Skeletal muscle tissue (tissue), 4 donors: ENCODE measurements around the gene MCF2L2. TPM values are rescaled to one million over a fixed set of nuclear protein-coding genes. Genes with fewer than 3 reads are reported as not detected.

Experiments
- H3K27ac ChIP-seq: one replicate; pipeline ENCODE4 v1.7.0; 2013; ENCODE audit warnings: mild to moderate bottlenecking, low read depth, low read length, inconsistent platforms
- H3K27me3 ChIP-seq, 3 donors: one replicate each; pipeline ENCODE4 v1.7.0; 2013; ENCODE audit warnings: low read length in 3 of 3; ENCODE audit not compliant: control insufficient read depth in 3 of 3, insufficient read depth in 3 of 3
- H3K36me3 ChIP-seq, 3 donors: one replicate each; pipeline ENCODE4 v1.7.0; 2013; ENCODE audit warnings: low read length in 3 of 3; ENCODE audit not compliant: control insufficient read depth in 3 of 3, insufficient read depth in 3 of 3
- H3K4me1 ChIP-seq, 3 donors: one replicate each; pipeline ENCODE4 v1.7.0; 2013; ENCODE audit warnings: low read length in 3 of 3, mild to moderate bottlenecking in 3 of 3; ENCODE audit not compliant: control insufficient read depth in 3 of 3, insufficient read depth in 3 of 3
- H3K4me3 ChIP-seq, 3 donors: one replicate each; pipeline ENCODE4 v1.7.0; 2013; ENCODE audit warnings: low read length in 3 of 3
- H3K9ac ChIP-seq, 3 donors: one replicate each; pipeline ENCODE4 v1.7.0; 2013; ENCODE audit warnings: low read length in 3 of 3, mild to moderate bottlenecking in 3 of 3, moderate library complexity in 2 of 3, low read depth in 1 of 3
- H3K9me3 ChIP-seq, 3 donors: one replicate each; pipeline ENCODE4 v1.7.0; 2013; ENCODE audit warnings: low read length in 3 of 3; ENCODE audit not compliant: control insufficient read depth in 3 of 3
- total RNA-seq: library from RNA; depleted of rRNA; stranded (reverse); fragments of >200 nt; gene quantifications from one replicate; pipeline ENCODE4 v1.2.3, GENCODE V29; 2014
- donor health status: Osteomylitis.

MCF2L2 gene
- total RNA-seq, 1 donor from 2014 or later, result under 0.01 TPM

DNA sequence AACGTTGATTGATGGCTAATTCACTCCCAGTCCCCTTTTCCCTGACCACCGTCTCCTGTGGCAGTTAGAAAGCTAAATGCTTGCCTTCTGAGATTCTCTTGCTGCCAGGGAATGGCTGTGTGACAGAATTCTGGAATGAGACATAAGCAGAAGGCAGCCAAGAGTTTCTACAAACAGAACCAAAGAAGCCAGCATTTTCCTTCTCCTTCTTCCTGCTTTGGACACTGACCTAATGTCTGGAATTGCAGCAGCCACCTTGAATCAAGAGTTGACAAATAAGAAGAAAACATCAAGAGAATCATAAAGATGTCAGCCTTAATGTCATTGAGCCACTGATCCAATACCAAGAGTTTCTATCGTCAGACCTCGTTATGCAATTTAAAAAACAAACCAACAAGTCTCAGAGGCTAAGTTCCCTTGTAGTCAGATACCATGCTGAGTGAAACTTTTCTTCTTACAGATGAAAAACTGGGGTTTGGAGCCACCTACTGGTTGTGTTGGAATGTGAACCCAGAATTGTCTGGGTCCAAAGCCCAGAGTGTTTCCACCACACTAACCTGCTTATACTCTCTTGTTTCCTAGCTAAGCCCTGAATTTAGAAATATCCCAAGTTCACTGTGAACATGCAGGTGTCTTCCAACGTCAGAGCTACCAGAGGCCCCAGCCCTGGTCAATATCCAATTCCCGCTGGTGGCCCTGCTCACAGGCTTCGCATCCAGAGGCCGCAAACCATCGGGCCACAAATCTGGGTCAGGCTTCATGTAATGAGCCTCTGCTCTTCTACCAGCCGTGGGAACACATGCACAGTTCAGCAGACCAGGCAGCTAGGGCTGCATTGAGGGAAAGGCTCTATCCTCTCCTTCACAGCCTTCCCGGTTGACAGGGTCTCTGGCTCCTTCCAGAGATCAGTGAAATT lies 42.5 kb downstream of the MCF2L2 start:
- Histone ChIP-seq H3K27me3 (no peaks in the 10 kb centered on the region), H3K27ac (no peak overlapping the region), H3K36me3 (no peaks in the 10 kb centered on the region), H3K9ac (peak overlapping the region in 1 of 3 donors; percentile 17), H3K9me3 (no peaks in the 10 kb centered on the region), H3K4me1 (no peaks in the 10 kb centered on the region), H3K4me3 (no peak overlapping the region)

- Histone ChIP-seq H3K9ac (no peak overlapping the region), H3K9me3 (no peaks in the 10 kb centered on the region), H3K4me3 (no peak overlapping the region), H3K4me1 (no peaks in the 10 kb centered on the region), H3K36me3 (no peaks in the 10 kb centered on the region), H3K27me3 (no peaks in the 10 kb centered on the region), H3K27ac (no peak overlapping the region)
These were observed 46.7 kb downstream of the MCF2L2 start for GRCh38 chr3:183381673-183382072.

DNA sequence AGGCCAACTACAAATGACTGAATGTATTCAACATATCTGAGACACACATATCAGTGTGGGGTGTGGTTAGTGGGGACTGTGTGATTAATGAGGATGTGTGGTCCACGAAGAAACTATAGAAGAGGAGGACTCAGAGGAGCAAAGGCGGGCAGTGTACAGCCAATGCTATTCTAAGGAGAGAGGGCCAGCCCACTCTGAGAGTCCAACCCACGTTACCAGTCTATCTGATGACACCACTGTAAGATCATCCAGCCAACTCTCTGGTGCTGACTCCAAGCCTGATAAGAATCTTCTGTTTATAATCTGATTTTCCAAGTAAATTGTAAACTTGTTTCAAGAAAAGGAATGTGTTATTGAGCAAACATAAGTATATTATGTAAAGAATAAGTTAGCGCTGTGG lies 47.2 kb downstream of the MCF2L2 start:
- H3K9ac ChIP-seq, result no peak overlapping the region
- H3K27me3 ChIP-seq, result no peaks in the 10 kb centered on the region
- no peak overlapping the region for H3K27ac ChIP-seq
- no peaks in the 10 kb centered on the region for H3K36me3 ChIP-seq
- no peak overlapping the region for H3K4me3 ChIP-seq
- no peaks in the 10 kb centered on the region for H3K4me1 ChIP-seq
- no peaks in the 10 kb centered on the region for H3K9me3 ChIP-seq

GRCh38 chr3:183378951-183379350 lies 49.5 kb downstream of the MCF2L2 start:
- no peaks in the 10 kb centered on the region for H3K36me3 ChIP-seq
- no peaks in the 10 kb centered on the region for H3K4me1 ChIP-seq
- no peak overlapping the region for H3K4me3 ChIP-seq
- no peak overlapping the region for H3K9ac ChIP-seq
- H3K27me3 ChIP-seq, result no peaks in the 10 kb centered on the region
- H3K9me3 ChIP-seq, result no peaks in the 10 kb centered on the region
- H3K27ac ChIP-seq, result no peak overlapping the region

DNA sequence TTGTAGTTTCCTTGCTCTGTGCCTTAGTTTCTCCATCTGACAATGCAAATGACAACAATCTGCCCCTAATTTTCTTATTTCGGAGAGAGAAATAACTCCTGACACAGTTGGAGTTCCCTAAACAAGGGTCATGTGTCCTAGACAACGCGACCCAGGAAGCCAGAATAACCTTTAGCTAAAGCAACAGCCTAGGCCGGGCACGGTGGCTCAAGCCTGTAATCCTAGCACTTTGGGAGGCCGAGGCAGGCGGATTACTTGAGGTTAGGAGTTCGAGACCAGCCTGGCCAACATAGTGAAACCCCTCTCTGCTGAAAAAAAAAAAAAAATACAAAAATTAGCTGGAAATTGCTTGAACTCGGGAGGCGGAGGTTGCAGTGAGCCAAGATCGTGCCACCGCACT lies 49.9 kb downstream of the MCF2L2 start:
- H3K27ac ChIP-seq, result no peak overlapping the region
- H3K27me3 ChIP-seq, result no peaks in the 10 kb centered on the region
- H3K9ac ChIP-seq, result no peak overlapping the region
- H3K9me3 ChIP-seq, result no peaks in the 10 kb centered on the region
- no peak overlapping the region for H3K4me3 ChIP-seq
- no peaks in the 10 kb centered on the region for H3K36me3 ChIP-seq
- no peaks in the 10 kb centered on the region for H3K4me1 ChIP-seq

DNA sequence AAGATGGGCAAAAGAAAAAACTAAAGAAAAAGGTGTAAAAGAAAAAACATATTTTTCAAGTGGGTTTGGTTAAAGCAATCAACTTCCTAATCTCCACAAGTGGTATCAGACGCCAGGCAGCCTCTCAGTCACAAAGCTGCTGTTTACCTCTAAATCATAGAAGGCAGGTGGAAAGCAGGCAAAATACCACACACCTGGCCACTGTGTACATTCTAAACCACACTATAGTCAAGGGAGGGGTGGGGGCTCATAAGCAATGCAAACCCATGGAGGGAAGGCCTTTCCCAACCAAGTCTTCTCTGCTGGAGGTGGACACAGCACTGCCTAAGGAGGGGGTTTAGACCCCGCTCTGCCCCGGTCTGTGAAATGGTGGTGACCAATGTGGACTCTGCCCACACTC lies 50.4 kb downstream of the MCF2L2 start:
- Histone ChIP-seq H3K36me3 (no peaks in the 10 kb centered on the region), H3K9me3 (no peaks in the 10 kb centered on the region), H3K9ac (no peak overlapping the region), H3K4me1 (no peaks in the 10 kb centered on the region), H3K4me3 (no peak overlapping the region), H3K27ac (no peak overlapping the region), H3K27me3 (no peaks in the 10 kb centered on the region)

DNA sequence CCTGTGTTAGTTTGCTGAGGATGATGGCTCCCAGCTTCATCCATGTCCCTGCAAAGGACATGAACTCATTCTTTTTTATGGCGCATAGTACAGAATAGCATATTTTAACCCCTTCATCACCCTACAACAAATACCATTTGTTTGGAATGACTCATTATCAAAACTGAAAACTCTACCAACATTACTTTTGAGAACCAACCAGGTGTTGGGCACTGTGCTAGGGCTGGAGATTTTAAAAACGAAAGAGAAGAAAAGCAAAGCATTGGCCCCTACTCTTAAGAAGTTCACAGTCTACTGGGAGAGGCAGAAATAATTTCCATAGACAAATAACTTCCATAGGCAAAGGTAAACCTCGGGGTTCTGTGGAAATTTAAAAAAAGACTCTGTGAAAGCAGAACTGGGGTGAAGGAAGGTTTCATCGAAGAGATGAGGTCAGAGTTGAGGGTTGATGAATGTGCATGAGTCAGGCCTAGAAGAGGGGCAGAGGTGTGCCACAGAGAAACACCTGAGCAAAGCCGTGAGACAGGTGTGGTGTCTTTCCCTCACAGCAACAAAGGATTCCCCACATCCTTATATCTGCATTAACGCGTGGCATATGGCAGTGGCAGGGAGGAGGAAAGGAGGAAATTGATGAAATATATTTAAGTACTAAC lies 51.0 kb downstream of the MCF2L2 start:
- Histone ChIP-seq H3K4me1 (no peaks in the 10 kb centered on the region), H3K27me3 (no peaks in the 10 kb centered on the region), H3K9ac (no peak overlapping the region), H3K27ac (no peak overlapping the region), H3K36me3 (no peaks in the 10 kb centered on the region), H3K4me3 (no peak overlapping the region), H3K9me3 (no peaks in the 10 kb centered on the region)

- Histone ChIP-seq H3K9me3 (no peaks in the 10 kb centered on the region), H3K27ac (no peak overlapping the region), H3K4me3 (no peak overlapping the region), H3K27me3 (no peaks in the 10 kb centered on the region), H3K36me3 (no peaks in the 10 kb centered on the region), H3K4me1 (peaks cover 0 to 4% (median 0%) of the 10 kb centered on the region in 3 donors), H3K9ac (no peak overlapping the region)
These were observed 52.6 kb downstream of the MCF2L2 start for GRCh38 chr3:183375787-183376186.

DNA sequence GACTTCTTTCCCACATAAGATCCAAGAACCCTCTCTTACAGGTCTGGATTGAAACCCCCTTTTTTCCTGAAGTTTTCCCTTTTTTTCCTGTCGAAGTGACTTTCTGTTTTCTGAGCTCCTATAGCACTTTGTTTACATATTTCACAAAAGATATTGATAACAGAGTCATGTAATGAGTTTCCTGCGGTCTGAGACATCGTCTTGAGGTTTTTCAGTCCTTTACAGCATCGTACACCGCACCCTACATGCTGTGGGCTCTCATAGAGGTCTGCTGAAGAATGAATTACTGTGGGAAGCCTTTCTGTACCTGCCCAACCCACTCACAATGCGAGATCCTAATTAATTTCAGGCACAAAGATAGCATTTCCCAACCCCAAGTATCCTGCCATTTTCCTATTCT lies 53.1 kb downstream of the MCF2L2 start:
- Histone ChIP-seq H3K36me3 (no peaks in the 10 kb centered on the region), H3K27ac (no peak overlapping the region), H3K4me1 (peaks cover 0 to 7% (median 0%) of the 10 kb centered on the region in 3 donors), H3K9me3 (no peaks in the 10 kb centered on the region), H3K4me3 (no peak overlapping the region), H3K27me3 (no peaks in the 10 kb centered on the region), H3K9ac (no peak overlapping the region)

- H3K4me3 ChIP-seq, result no peak overlapping the region
- H3K36me3 ChIP-seq, result no peaks in the 10 kb centered on the region
- no peak overlapping the region for H3K9ac ChIP-seq
- H3K4me1 ChIP-seq, result peaks cover 0 to 7% (median 0%) of the 10 kb centered on the region in 3 donors
- no peaks in the 10 kb centered on the region for H3K27me3 ChIP-seq
- H3K27ac ChIP-seq, result no peak overlapping the region
- H3K9me3 ChIP-seq, result no peaks in the 10 kb centered on the region
These were observed 55.5 kb downstream of the MCF2L2 start for GRCh38 chr3:183372911-183373310.
